GM12878 (cell line): ENCODE data around the gene C17orf50. TPM values are rescaled to one million over a fixed set of nuclear protein-coding genes. Genes with fewer than 3 reads are reported as not detected.

Source experiments
- ATAC-seq: fragments of 200-7000 bp; cut with Tn5 transposase; 3 replicates; pipeline ENCODE4 v1.9.1; 2020; ENCODE audit warnings: mild to moderate bottlenecking, moderate library complexity
- BruUV-seq: library from RNA; stranded (reverse); fragments of 400-500 nt; replicated peaks from 2 replicates; lab custom pipeline; 2021; lab: Mats Ljungman, UMichigan
- CTCF ChIA-PET: fragments of 300-600 bp; sonication (Branson Sonifier 250); formaldehyde crosslinking; extraction: SDS; loops from one replicate; lab custom pipeline; 2021; ENCODE audit warnings: inconsistent platforms; lab: Yijun Ruan, JAX
- POLR2A ChIA-PET: fragments of 350-600 bp; formaldehyde crosslinking; extraction: SDS; loops from one replicate; lab custom pipeline; 2021; ENCODE audit warnings: inconsistent platforms; lab: Charles Lee
- RAD21 ChIA-PET: fragments of 300-600 bp; sonication (Branson Sonifier 250); formaldehyde crosslinking; loops from one replicate; lab custom pipeline; 2023; ENCODE audit warnings: antibody characterized with exemption; ENCODE audit not compliant: unreplicated experiment; lab: Charles Lee
- SMC1A ChIA-PET: fragments of 300-600 bp; sonication (Branson Sonifier 250); formaldehyde crosslinking; loops from one replicate; lab custom pipeline; 2023; ENCODE audit not compliant: unreplicated experiment, uncharacterized antibody; lab: Charles Lee
- DNase-seq: peaks from one replicate; pipeline ENCODE4 v3.0.0-alpha.2; 2011; ENCODE audit warnings: low read depth, low spot score
- FAIRE-seq: peaks from 3 replicates; lab custom pipeline; 2011; peaks lifted over from hg19 to GRCh38; lab: Jason Lieb, UNC
- H2AFZ ChIP-seq: 2 replicates; pipeline ENCODE4 v1.6.0; 2011; ENCODE audit warnings: low read depth, low read length, control low read depth; ENCODE audit not compliant: control insufficient read depth
- H3K27ac ChIP-seq: 2 replicates; pipeline ENCODE4 v1.5.1; 2011; ENCODE audit warnings: control low read depth; ENCODE audit not compliant: control insufficient read depth, insufficient read depth
- H3K27me3 ChIP-seq, 2 experiments: replicated peaks in 1 of 2; 2 replicates each; pipeline versions ENCODE4 v1.6.0 to v1.6.1; 2011; ENCODE audit warnings: low read length in 1 of 2; ENCODE audit not compliant: control insufficient read depth in 2 of 2, insufficient read depth in 2 of 2
- H3K36me3 ChIP-seq, 2 experiments: 2 replicates each; pipeline ENCODE4 v1.5.1; 2011; ENCODE audit warnings: low read length in 1 of 2; ENCODE audit not compliant: control insufficient read depth in 2 of 2, insufficient read depth in 2 of 2
- H3K4me1 ChIP-seq: 2 replicates; pipeline ENCODE4 v1.6.1; 2011; ENCODE audit warnings: mild to moderate bottlenecking, low read length, moderate library complexity, mixed read lengths; ENCODE audit not compliant: control insufficient read depth, insufficient read depth
- H3K4me2 ChIP-seq: 2 replicates; pipeline ENCODE4 v1.6.0; 2011; ENCODE audit warnings: control low read depth; ENCODE audit not compliant: control insufficient read depth, insufficient read depth
- H3K4me3 ChIP-seq: fragments of 200-600 bp; sonication (generic); 2 replicates; pipeline ENCODE4 v1.5.1; 2016
- H3K79me2 ChIP-seq: 2 replicates; pipeline ENCODE4 v1.6.0; 2011; ENCODE audit warnings: low read length; ENCODE audit not compliant: control insufficient read depth, insufficient read depth
- H3K9ac ChIP-seq: 2 replicates; pipeline ENCODE4 v1.8.0; 2011; ENCODE audit warnings: low read length, control low read depth, mixed read lengths; ENCODE audit not compliant: control insufficient read depth, insufficient read depth
- H3K9me3 ChIP-seq: replicated peaks from 3 replicates; pipeline ENCODE4 v1.5.1; 2011; ENCODE audit warnings: mild to moderate bottlenecking, low read length; ENCODE audit not compliant: control insufficient read depth, insufficient read depth
- H4K20me1 ChIP-seq: 2 replicates; pipeline ENCODE4 v1.6.0; 2011; ENCODE audit not compliant: control insufficient read depth, insufficient read depth
- EP300 ChIP-seq, 2 experiments: fragments of 150-350 bp in 1 of 2; IDR thresholded peaks; 2 replicates each; pipeline ENCODE4 v1.6.1; 2011 to 2012; ENCODE audit warnings: low read depth in 2 of 2, low read length in 2 of 2, borderline replicate concordance in 1 of 2, improper control_type of control experiment in 1 of 2, inconsistent platforms in 1 of 2; ENCODE audit not compliant: control insufficient read depth in 1 of 2
- EZH2 ChIP-seq: IDR thresholded peaks from 2 replicates; pipeline ENCODE4 v1.6.1; 2012; ENCODE audit warnings: low read depth, mild to moderate bottlenecking, control low read depth, inconsistent platforms, low read length, borderline replicate concordance; ENCODE audit not compliant: control insufficient read depth
- GABPA ChIP-seq: IDR thresholded peaks from 2 replicates; pipeline ENCODE4 v1.6.1; 2014; ENCODE audit warnings: antibody characterized with exemption, low read depth, mild to moderate bottlenecking, inconsistent platforms
- JUND ChIP-seq: IDR thresholded peaks from 2 replicates; pipeline ENCODE4 v1.6.1; 2012; ENCODE audit warnings: low read depth, mild to moderate bottlenecking, low read length, improper control_type of control experiment, moderate library complexity
- MLLT1 ChIP-seq: fragments of 450-650 bp; IDR thresholded peaks from 2 replicates; pipeline ENCODE4 v1.6.1; 2016; ENCODE audit warnings: mild to moderate bottlenecking
- MTA2 ChIP-seq: fragments of 450-650 bp; IDR thresholded peaks from 2 replicates; pipeline ENCODE4 v1.6.1; 2016; ENCODE audit warnings: low read depth, mild to moderate bottlenecking, moderate library complexity
- MYB ChIP-seq: fragments of 150-350 bp; IDR thresholded peaks from 2 replicates; pipeline ENCODE4 v1.6.1; 2014; ENCODE audit warnings: mild to moderate bottlenecking, low read depth, low read length, borderline replicate concordance
- NFXL1 ChIP-seq: fragments of 450-650 bp; IDR thresholded peaks from 2 replicates; pipeline ENCODE4 v1.6.1; 2017; ENCODE audit warnings: antibody characterized with exemption, mild to moderate bottlenecking, borderline replicate concordance
- RAD21 ChIP-seq: IDR thresholded peaks from 2 replicates; pipeline ENCODE4 v1.6.1; 2011; ENCODE audit warnings: mild to moderate bottlenecking, low read depth, low read length, moderate library complexity; ENCODE audit not compliant: insufficient read depth
- SMAD5 ChIP-seq: IDR thresholded peaks from 2 replicates; pipeline ENCODE4 v1.6.1; 2016; ENCODE audit warnings: antibody characterized with exemption, low read depth
- SMC3 ChIP-seq: IDR thresholded peaks from 2 replicates; pipeline ENCODE4 v1.6.1; 2011; ENCODE audit warnings: low read length, improper control_type of control experiment, borderline replicate concordance
- TCF7 ChIP-seq: IDR thresholded peaks from 2 replicates; pipeline ENCODE4 v1.6.1; 2014; ENCODE audit warnings: antibody characterized with exemption, borderline replicate concordance
- WGBS: methylation state at CpG from one replicate; pipeline ENCODE4 v1.1.6; 2016; ENCODE audit warnings: low lambda C conversion rate; ENCODE audit not compliant: insufficient replicate concordance, insufficient coverage; ENCODE audit errors: missing lambda C conversion rate; 5-methylcytosine and 5-hydroxymethylcytosine counted together
- in situ Hi-C: fragments of 300-500 bp; cut with MboI; formaldehyde crosslinking; loops from 9 replicates; pipeline ENCODE4 v1.14.3; 2018; ENCODE audit warnings: mixed read lengths
- intact Hi-C: fragments of 100-400 bp; cut with micrococcal nuclease; formaldehyde crosslinking; loops from one replicate; pipeline ENCODE4 v1.14.2; 2022; ENCODE audit not compliant: unreplicated experiment
- polyA plus RNA-seq, 11 experiments: library from polyadenylated mRNA; depleted of rRNA in 4 of 11; unstranded in 6 of 11; stranded (reverse) in 5 of 11; fragments of >200 nt; fragmentation: Nextera tagmentation in 4 of 11; fragmentation: Illumina TruSeq in 1 of 11; extraction: Ambion mirVana in 4 of 11; extraction: Trizol in 1 of 11; gene quantifications; 1 replicate in 1 of 11; 2 replicates in 10 of 11; pipeline versions ENCODE4 v1.2.1 to v1.2.3, GENCODE V29; 2011 to 2016; ENCODE audit warnings: inconsistent platforms in 2 of 11, missing spikeins in 2 of 11, low read depth in 1 of 11
- total RNA-seq, 4 experiments: library from RNA; depleted of rRNA in 3 of 4; stranded (reverse); fragments of >200 nt in 3 of 4; fragmentation: Illumina TruSeq in 1 of 4; extraction: Trizol in 1 of 4; gene quantifications; 2 replicates each; pipeline versions ENCODE4 v1.2.1 to v1.2.3, GENCODE V29; 2013 to 2021

The C17orf50 gene
- total and polyA plus RNA-seq, 10 of the 15 experiments (the other 5 are each of a cell fraction or from before 2014, with no cell fraction given): 0.16 TPM; not detected in 9

GRCh38 chr17:35732806-35733136 is 27.9 kb upstream of the C17orf50 start:
- no peak for FAIRE-seq
- POLR2A ChIA-PET: no interaction called here
- intact Hi-C loops: no loop called here

GRCh38 chr17:35733366-35733765 is 27.3 kb upstream of the C17orf50 start:
- no peak for ATAC-seq
- Histone ChIP-seq H3K27ac (no peak overlapping the region), H3K9ac (no peak overlapping the region), H3K4me3 (no peak overlapping the region), H3K4me1 (no peaks in the 10 kb centered on the region), H3K4me2 (no peak overlapping the region), H3K79me2 (no peaks in the 10 kb centered on the region), H3K27me3 (no peaks in the 10 kb centered on the region; a peak in 1 of 4 replicates), H4K20me1 (no peaks in the 10 kb centered on the region), H2AFZ (no peak overlapping the region), H3K9me3 (no peaks in the 10 kb centered on the region), H3K36me3 (no peaks in the 10 kb centered on the region; a peak in 1 of 4 replicates)
- WGBS: 63% methylated on average over 6 of the region's 6 CpGs
- TF ChIP-seq SMC3 (no peak), TCF7 (no peak), NFXL1 (no peak), EZH2 (no peak), MTA2 (no peak), GABPA (no peak), EP300 (IDR thresholded peaks at IDR 0.05; ENCODE audit: borderline replicate concordance in 1 of 2, control insufficient read depth in 1 of 2, low read depth in 2 of 2, low read length in 2 of 2) (no peak), RAD21 (no peak), SMAD5 (no peak), JUND (no peak)
- ChIA-PET CTCF (interaction anchor here (1.0 kb wide), 1 partner anchor 31 kb away, joined by 3 read pairs; no protein-coding TSS in a partner anchor), SMC1A (no interaction called here), RAD21 (no interaction called here), POLR2A (no interaction called here)
- DNase-seq: no peak
- no TSS peak for BruUV-seq
- in situ Hi-C loops (no loop called here), intact Hi-C loops (no loop called here)
- FAIRE-seq: no peak

More at GRCh38 chr17:35732806-35733136, 27.9 kb upstream of the C17orf50 start:
- 0% methylated on average over 1 of the region's 1 CpG for WGBS
- Histone ChIP-seq H3K4me3 (no peak overlapping the region), H2AFZ (no peak overlapping the region), H3K36me3 (no peaks in the 10 kb centered on the region; a peak in 1 of 4 replicates), H3K4me1 (no peaks in the 10 kb centered on the region), H3K79me2 (no peaks in the 10 kb centered on the region), H3K9me3 (no peaks in the 10 kb centered on the region), H3K27ac (no peak overlapping the region), H3K4me2 (no peak overlapping the region), H4K20me1 (no peaks in the 10 kb centered on the region), H3K9ac (no peak overlapping the region), H3K27me3 (no peaks in the 10 kb centered on the region; a peak in 1 of 4 replicates)
- BruUV-seq: no TSS peak
- in situ Hi-C loops: no loop called here
- no peak for DNase-seq
- CTCF ChIA-PET: interaction anchor here (1.0 kb wide), 1 partner anchor 31 kb away, joined by 3 read pairs; no protein-coding TSS in a partner anchor
- SMC1A ChIA-PET: no interaction called here
- no peak for TF ChIP-seq MLLT1
- TF ChIP-seq MYB: no peak
- RAD21 ChIA-PET: no interaction called here
- no peak for ATAC-seq
